ENCODE data around the gene ALS2CL. TPM values are rescaled to one million over a fixed set of nuclear protein-coding genes. Genes with fewer than 3 reads are reported as not detected.

ALS2CL gene
- total RNA-seq, 1 donor from 2014 or later, result 6.2 TPM

DNA sequence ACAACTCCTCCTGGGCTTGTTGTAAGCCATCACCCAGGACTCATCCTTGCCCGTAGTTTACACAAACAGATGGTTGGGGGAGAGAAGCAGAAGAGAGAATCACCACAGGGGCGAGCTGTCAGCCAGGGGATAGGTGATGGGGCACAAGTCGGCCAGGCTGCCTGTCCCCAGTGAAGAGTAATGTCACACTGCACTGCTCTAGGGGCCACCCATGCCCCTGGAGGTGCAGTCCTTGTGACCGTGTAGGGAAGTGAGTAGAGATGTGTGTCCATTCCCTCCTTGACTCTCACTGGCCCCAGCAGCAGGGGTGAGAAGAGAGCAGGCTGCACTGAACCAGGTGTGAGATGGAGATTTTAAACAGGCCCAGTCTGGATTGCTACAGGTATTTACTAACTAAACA is 41.3 kb upstream of the ALS2CL start:
- Mint-ChIP-seq H3K9me3 (peaks cover 4% of the 10 kb centered on the region), H3K4me3 (no peak overlapping the region), H3K27ac (no peak overlapping the region), H3K4me1 (no peaks in the 10 kb centered on the region), H3K27me3 (ENCODE audit: low read depth) (no peaks in the 10 kb centered on the region), H3K36me3 (peaks cover 3% of the 10 kb centered on the region)
- DNase-seq (ENCODE audit: low spot score in 2 of 2, unreplicated experiment in 2 of 2), result no peak
- no peak for TF ChIP-seq CTCF (IDR thresholded peaks at IDR 0.05; ENCODE audit: unreplicated experiment)

- H3K27me3 Mint-ChIP-seq (ENCODE audit: low read depth), result no peaks in the 10 kb centered on the region
- H3K36me3 Mint-ChIP-seq, result no peaks in the 10 kb centered on the region
- TF ChIP-seq CTCF (IDR thresholded peaks at IDR 0.05; ENCODE audit: unreplicated experiment), result no peak
- peak in 1 of 2 experiments; percentile 11 for DNase-seq (ENCODE audit: low spot score in 2 of 2, unreplicated experiment in 2 of 2)
- no peaks in the 10 kb centered on the region for H3K4me1 Mint-ChIP-seq
- H3K4me3 Mint-ChIP-seq, result no peak overlapping the region
- H3K9me3 Mint-ChIP-seq, result no peaks in the 10 kb centered on the region
- no peak overlapping the region for H3K27ac Mint-ChIP-seq
These were observed 39.7 kb upstream of the ALS2CL start for GRCh38 chr3:46733026-46733800.

GRCh38 chr3:46731795-46732194 is 38.3 kb upstream of the ALS2CL start:
- Mint-ChIP-seq H3K27me3 (ENCODE audit: low read depth) (no peaks in the 10 kb centered on the region), H3K4me1 (no peaks in the 10 kb centered on the region), H3K4me3 (no peak overlapping the region), H3K36me3 (no peaks in the 10 kb centered on the region), H3K27ac (no peak overlapping the region), H3K9me3 (no peaks in the 10 kb centered on the region)
- TF ChIP-seq CTCF (IDR thresholded peaks at IDR 0.05; ENCODE audit: unreplicated experiment), result no peak
- DNase-seq (ENCODE audit: low spot score in 2 of 2, unreplicated experiment in 2 of 2), result no peak

DNA sequence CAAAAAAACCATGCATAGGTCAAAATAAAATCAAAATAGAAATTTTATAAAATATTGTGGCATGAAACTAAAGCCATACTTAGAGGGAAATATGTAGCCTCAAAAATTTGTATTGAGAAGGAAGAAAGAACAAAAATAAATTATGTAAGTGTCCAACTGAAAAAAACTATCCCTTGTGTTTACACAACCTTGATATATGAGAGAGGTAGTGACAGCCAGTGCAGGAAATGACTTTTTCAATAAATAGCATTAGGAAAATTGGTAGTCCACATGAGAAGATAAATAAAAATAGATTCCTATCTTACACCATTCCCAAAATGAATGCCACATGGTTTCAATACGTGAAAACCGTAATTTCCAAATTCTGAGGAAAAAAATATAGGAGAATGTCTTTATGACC is 37.3 kb upstream of the ALS2CL start:
- H3K4me1 Mint-ChIP-seq, result peaks cover 7% of the 10 kb centered on the region
- H3K27me3 Mint-ChIP-seq (ENCODE audit: low read depth), result no peaks in the 10 kb centered on the region
- H3K4me3 Mint-ChIP-seq, result no peak overlapping the region

DNA sequence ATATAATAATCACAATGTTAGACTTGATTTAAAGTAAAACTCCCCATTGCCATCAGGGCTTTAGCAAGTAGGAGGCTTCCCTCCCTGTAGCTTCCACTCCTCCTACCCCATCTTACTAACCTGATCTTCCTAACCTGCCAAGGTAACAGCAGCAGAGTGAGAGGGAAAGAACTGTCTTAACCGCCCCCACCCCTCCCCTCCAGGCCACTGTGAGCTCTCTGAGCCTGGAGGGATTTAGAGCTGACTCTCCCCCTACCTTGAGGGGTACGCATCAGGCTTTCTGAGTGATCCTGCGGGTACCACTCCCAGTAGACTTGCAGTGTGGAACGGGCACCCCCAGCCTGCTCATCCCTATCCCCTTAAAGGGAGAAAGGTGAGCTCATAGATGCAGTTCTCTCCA is 35.6 kb upstream of the ALS2CL start:
- Mint-ChIP-seq H3K4me1 (peaks cover 16% of the 10 kb centered on the region), H3K9me3 (no peaks in the 10 kb centered on the region), H3K4me3 (no peak overlapping the region), H3K27me3 (ENCODE audit: low read depth) (no peaks in the 10 kb centered on the region), H3K27ac (no peak overlapping the region), H3K36me3 (no peaks in the 10 kb centered on the region)
- no peak for DNase-seq (ENCODE audit: low spot score in 2 of 2, unreplicated experiment in 2 of 2)
- no peak for TF ChIP-seq CTCF (IDR thresholded peaks at IDR 0.05; ENCODE audit: unreplicated experiment)

More for the DNA sequence above, 37.3 kb upstream of the ALS2CL start:
- DNase-seq (ENCODE audit: low spot score in 2 of 2, unreplicated experiment in 2 of 2), result no peak
- Mint-ChIP-seq H3K9me3 (no peaks in the 10 kb centered on the region), H3K27ac (no peak overlapping the region), H3K36me3 (no peaks in the 10 kb centered on the region)
- TF ChIP-seq CTCF (IDR thresholded peaks at IDR 0.05; ENCODE audit: unreplicated experiment), result no peak

Data from mesothelial cell of epicardium (in vitro differentiated cells).